ENCODE measurements around the gene SLC17A9. TPM values are rescaled to one million over a fixed set of nuclear protein-coding genes. Genes with fewer than 3 reads are reported as not detected.

SLC17A9 gene
- total and polyA plus RNA-seq, 2 of the 8 experiments (the other 6 are each of a cell fraction or from before 2014, with no cell fraction given), result 23.5 to 35.2 TPM

DNA sequence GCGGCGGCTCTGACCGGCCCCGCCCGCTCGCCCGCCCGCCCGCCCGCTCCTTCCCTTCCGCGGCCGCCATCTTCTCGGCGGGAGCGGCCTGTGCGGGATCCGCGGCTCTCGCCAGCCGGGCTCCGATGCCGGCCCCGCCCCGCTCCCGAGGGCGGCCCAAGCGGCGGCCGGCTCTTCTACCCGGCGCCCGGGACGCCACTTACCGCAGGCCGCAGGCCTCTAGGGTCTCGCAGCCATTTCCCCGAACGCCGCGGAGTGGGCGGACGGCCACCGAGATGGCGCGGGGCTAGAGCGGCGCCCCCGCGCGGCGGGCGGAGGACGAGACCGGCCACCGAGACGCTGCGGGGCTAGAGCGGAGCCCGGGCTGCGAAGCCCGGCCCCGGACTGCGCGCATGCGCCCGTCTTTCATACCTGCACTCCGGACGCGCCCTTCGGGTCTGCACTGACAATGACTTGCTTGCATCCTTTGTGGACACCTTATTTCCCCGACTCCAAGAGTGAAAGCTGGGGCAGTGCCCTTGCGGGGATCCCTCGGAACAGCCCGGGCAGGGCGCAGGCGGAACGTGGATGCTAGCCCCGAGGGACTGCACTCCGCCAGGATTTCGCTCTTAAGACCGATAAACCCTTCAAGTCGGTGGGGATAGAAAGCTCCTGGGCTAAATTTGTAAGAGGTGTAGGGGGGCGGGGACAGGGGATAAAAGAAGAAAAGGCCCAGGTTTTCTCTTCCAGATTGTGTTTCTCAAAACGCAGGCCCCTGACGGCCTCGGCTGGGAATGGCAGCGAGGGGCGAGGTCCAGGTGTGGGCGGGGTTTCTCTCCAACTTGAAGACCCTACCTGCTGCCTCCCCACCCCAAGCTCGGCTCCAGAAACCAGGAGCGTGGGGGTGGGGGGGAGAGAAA is 26.0 kb upstream of the SLC17A9 start, which contains the start of gene DIDO1 (continued):
- TF ChIP-seq CHD1 (IDR thresholded peaks at IDR 0.05; ENCODE audit: low read depth, low read length) (no peak), TAF7 (optimal IDR thresholded peaks at IDR 0.05; ENCODE audit: borderline replicate concordance, low read depth, low read length) (peak; percentile 38), NRF1 (IDR thresholded peaks at IDR 0.05; ENCODE audit: low read depth, low read length) (peak; percentile 75), HDAC2 (IDR thresholded peaks at IDR 0.05; ENCODE audit: borderline replicate concordance in 1 of 2, low read depth in 2 of 2, low read length in 2 of 2) (peak in 1 of 2 experiments; percentile 84; a peak in 2 of 4 replicates), BACH1 (IDR thresholded peaks at IDR 0.05; ENCODE audit: low read length) (0 out of 2 replicates have a peak, but pooled peaks have one; percentile 32), HDAC6 (IDR thresholded peaks at IDR 0.05; ENCODE audit: low read depth, low read length) (no peak), BRCA1 (IDR thresholded peaks at IDR 0.05; ENCODE audit: low read depth, low read length) (no peak), YY1 (IDR thresholded peaks at IDR 0.05; ENCODE audit: low read depth, low read length) (peak; percentile 81; the same call in 1 of the 2 replicates), TAF1 (IDR thresholded peaks at IDR 0.05; ENCODE audit: low read depth, low read length) (peak; percentile 88), SAP30 (IDR thresholded peaks at IDR 0.05; ENCODE audit: insufficient read depth, insufficient replicate concordance, low read length) (peak; percentile 84), PHF8 (conservative IDR thresholded peaks at IDR 0.05; ENCODE audit: low read depth, low read length) (peak; percentile 90), RFX5 (IDR thresholded peaks at IDR 0.05; ENCODE audit: borderline replicate concordance, low read depth, low read length) (no peak), EGR1 (IDR thresholded peaks at IDR 0.05; ENCODE audit: borderline replicate concordance, low read depth, low read length) (peak; percentile 84), RBBP5 (IDR thresholded peaks at IDR 0.05; ENCODE audit: borderline replicate concordance, low read depth, low read length) (peak; percentile 87; the same call in 1 of the 2 replicates), KDM1A (IDR thresholded peaks at IDR 0.05; ENCODE audit: borderline replicate concordance, low read length) (no peak), MAFK (IDR thresholded peaks at IDR 0.05; ENCODE audit: low read depth, low read length) (no peak), TBP (IDR thresholded peaks at IDR 0.05; ENCODE audit: low read depth, low read length) (peak; percentile 67; the same call in 1 of the 2 replicates), KDM4A (IDR thresholded peaks at IDR 0.05; ENCODE audit: low read depth, low read length, severe bottlenecking) (peak; percentile 22), FOSL1 (IDR thresholded peaks at IDR 0.05; ENCODE audit: insufficient read depth, low read depth, low read length) (no peak), SIN3A (conservative IDR thresholded peaks at IDR 0.05 in 1 of 2, IDR thresholded peaks at IDR 0.05 in 1 of 2; ENCODE audit: low read depth in 1 of 2, low read length in 2 of 2) (0 out of 4 replicates have a peak, but pooled peaks have one; percentile 53 to 57), POLR2AphosphoS5 (IDR thresholded peaks at IDR 0.05; ENCODE audit: low read depth, low read length) (peak; percentile 81)

Data from H1 (cell line).